GM19395 (cell line): ENCODE results near the gene KLHL40.

Experiments
- ATAC-seq: cut with Tn5 transposase; IDR thresholded peaks from one replicate; pipeline ENCODE4 v1.9.1; 2021; ENCODE audit warnings: mild to moderate bottlenecking, moderate library complexity; ENCODE audit not compliant: unreplicated experiment

KLHL40 gene

GRCh38 chr3:42685363-42685881 lies at the start of gene KLHL40:
TSS of gene KLHL40 (plus strand) at chr3:42685537. CDS start at chr3:42685619, 82 bp downstream.
- no peak for ATAC-seq

- ATAC-seq = no peak
Observed at GRCh38 chr3:42637001-42637400, 48.3 kb upstream of the KLHL40 start.

GRCh38 chr3:42638339-42638842 lies 46.9 kb upstream of the KLHL40 start:
- no peak for ATAC-seq

- ATAC-seq = no peak
Observed at GRCh38 chr3:42639192-42639591, 46.1 kb upstream of the KLHL40 start.

- no peak for ATAC-seq
Observed at GRCh38 chr3:42640129-42640528, 45.2 kb upstream of the KLHL40 start.

GRCh38 chr3:42640771-42641370 lies 44.5 kb upstream of the KLHL40 start:
- no peak for ATAC-seq

GRCh38 chr3:42647821-42648459 lies 37.4 kb upstream of the KLHL40 start:
- ATAC-seq = no peak

- no peak for ATAC-seq
Observed at GRCh38 chr3:42649006-42649405, 36.3 kb upstream of the KLHL40 start.

GRCh38 chr3:42649783-42650182 lies 35.6 kb upstream of the KLHL40 start:
- ATAC-seq = no peak

GRCh38 chr3:42651248-42652091 lies 33.9 kb upstream of the KLHL40 start:
- no peak for ATAC-seq

- ATAC-seq = peak; percentile 15
Observed at GRCh38 chr3:42652251-42652610, 33.1 kb upstream of the KLHL40 start.

GRCh38 chr3:42652611-42653302 lies 32.6 kb upstream of the KLHL40 start:
- peak; percentile 70 for ATAC-seq

- ATAC-seq = no peak
Observed at GRCh38 chr3:42653303-42653559, 32.1 kb upstream of the KLHL40 start.

GRCh38 chr3:42653560-42654330 lies 31.6 kb upstream of the KLHL40 start, which contains the start of gene ZBTB47:
TSS of gene ZBTB47 (plus strand) at chr3:42653697. CDS start at chr3:42658356, 4,659 bp downstream.
- ATAC-seq = no peak

- ATAC-seq = no peak
Observed at GRCh38 chr3:42654331-42655201, 30.8 kb upstream of the KLHL40 start.

- ATAC-seq = no peak
Observed at GRCh38 chr3:42655331-42655888, 29.9 kb upstream of the KLHL40 start.

- no peak for ATAC-seq
Observed at GRCh38 chr3:42655980-42656679, 29.2 kb upstream of the KLHL40 start.
